Esophagus muscularis mucosa (tissue), 3 donors: ENCODE measurements around the gene ZBTB1.

Experiments used
- POLR2A ChIP-seq: fragments of 450-650 bp; IDR thresholded peaks from one replicate; pipeline ENCODE4 v1.6.1; 2017; ENCODE audit warnings: antibody characterized with exemption, moderate library complexity, mild to moderate bottlenecking, low read depth
- POLR2AphosphoS5 ChIP-seq, 2 donors: sonication (generic); formaldehyde crosslinking; IDR thresholded peaks; one replicate each; pipeline ENCODE4 v1.6.1; 2017; ENCODE audit warnings: antibody characterized with exemption in 2 of 2
- TF ChIP-seq, protein P1 (sequence below), 3 experiments: fragments of 200-600 bp in 2 of 3; fragments of 450-650 bp in 1 of 3; sonication (generic) in 2 of 3; IDR thresholded peaks; one replicate each; pipeline ENCODE4 v1.5.1; 2017 to 2019; ENCODE audit warnings: antibody characterized with exemption in 3 of 3, mild to moderate bottlenecking in 2 of 3, moderate library complexity in 1 of 3

DNA sequence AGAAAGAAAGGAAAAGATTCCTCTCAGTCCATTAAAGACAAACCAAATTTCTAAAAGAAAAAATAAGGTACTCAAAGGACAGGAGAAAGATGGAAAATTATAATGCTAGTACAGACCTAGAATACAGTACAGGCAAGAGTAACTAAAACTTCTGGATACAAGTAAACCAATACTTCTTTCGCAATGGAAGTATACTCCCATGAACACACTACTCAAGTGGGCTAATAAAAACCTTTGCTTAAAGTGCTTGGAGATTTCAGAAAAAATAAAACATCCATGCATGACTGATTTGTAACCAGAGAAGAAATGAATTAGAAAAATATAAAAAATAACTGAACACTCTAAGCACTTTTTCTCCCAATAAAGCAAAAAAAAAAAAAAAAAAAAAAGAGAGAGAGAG, 4.5 kb upstream of the ZBTB1 start:
- TF ChIP-seq, protein P1, sequence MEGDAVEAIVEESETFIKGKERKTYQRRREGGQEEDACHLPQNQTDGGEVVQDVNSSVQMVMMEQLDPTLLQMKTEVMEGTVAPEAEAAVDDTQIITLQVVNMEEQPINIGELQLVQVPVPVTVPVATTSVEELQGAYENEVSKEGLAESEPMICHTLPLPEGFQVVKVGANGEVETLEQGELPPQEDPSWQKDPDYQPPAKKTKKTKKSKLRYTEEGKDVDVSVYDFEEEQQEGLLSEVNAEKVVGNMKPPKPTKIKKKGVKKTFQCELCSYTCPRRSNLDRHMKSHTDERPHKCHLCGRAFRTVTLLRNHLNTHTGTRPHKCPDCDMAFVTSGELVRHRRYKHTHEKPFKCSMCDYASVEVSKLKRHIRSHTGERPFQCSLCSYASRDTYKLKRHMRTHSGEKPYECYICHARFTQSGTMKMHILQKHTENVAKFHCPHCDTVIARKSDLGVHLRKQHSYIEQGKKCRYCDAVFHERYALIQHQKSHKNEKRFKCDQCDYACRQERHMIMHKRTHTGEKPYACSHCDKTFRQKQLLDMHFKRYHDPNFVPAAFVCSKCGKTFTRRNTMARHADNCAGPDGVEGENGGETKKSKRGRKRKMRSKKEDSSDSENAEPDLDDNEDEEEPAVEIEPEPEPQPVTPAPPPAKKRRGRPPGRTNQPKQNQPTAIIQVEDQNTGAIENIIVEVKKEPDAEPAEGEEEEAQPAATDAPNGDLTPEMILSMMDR (IDR thresholded peaks at IDR 0.05) = no peak
- TF ChIP-seq POLR2A = no peak
- TF ChIP-seq POLR2AphosphoS5 (IDR thresholded peaks at IDR 0.05) = no peak
